Activated CD4-positive, alpha-beta T cell treated with anti-CD3 and anti-CD28 coated beads, Interleukin-2, amount 50 U/mL, for 24 hours (primary cell): ENCODE results near the gene ENTPD2.
"Not testable (repeated sequence)": the region's sequence is repeated elsewhere in the genome, so short reads cannot be mapped to it uniquely, and the experiment has no call there.

Experiments
- DNase-seq, 2 donors: peaks; one replicate each; pipeline ENCODE4 v3.0.0-alpha.2; 2020; ENCODE audit warnings: low read depth in 1 of 2, low spot score in 1 of 2

Gene ENTPD2

DNA sequence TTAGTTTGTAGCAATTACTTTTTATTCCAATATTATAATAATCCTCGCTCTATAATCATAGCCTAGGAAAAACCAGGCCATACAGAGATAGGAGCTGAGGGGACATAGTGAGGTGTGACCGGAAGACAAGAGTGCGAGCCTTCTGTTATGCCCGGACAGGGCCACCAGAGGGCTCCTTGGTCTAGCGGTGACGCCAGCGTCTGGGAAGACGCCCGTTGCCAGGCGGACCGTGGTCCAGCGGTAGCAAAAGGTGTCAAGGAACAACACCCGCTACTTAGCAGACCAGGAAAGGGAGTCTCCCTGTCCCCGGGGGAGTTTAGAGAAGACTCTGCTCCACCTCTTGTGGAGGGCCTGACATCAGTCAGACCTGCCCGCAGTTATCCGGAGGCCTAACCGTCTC is 49.6 kb downstream of the ENTPD2 start:
- DNase-seq = not testable (repeated sequence)

- no peak for DNase-seq
Measured at GRCh38 chr9:137002646-137003041, 51.2 kb downstream of the ENTPD2 start.

- DNase-seq = no peak
Measured at GRCh38 chr9:137001857-137002645, 51.8 kb downstream of the ENTPD2 start.

DNA sequence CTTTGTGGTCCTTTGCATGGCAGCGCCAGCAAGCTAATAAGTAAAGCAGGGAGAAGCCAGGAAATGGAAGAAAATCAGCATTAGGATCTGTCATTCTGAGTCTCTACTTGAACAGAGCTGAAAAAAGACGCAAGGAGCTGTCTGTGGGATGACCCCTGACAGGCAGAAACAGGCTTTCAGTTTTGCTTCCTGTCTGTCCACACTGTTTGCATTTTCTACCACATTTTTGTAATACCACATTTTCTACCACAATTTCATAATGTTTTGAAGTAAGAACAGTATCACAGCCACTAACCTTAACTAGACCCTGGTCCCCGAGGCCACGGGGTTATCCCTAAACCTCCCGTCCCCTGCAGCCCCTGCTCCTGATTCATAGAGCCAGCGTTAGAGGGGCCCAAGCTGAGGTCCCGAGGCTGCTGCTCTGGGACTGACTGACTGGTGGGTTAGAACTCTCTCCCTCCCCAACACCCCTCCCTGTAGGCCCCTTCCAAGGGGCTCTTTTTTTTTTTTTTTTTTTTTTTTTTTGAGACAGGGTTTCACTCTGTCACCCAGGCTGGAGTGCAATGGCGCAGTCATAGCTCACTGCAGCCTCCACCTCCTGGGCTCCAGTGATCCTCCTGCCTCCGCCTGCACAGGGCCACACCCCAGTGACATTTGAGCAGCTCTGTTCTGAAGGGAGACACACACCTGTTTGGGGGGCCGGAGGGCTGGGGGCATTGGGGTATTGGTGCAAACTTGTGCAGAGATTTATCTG is 53.5 kb downstream of the ENTPD2 start:
- no peak for DNase-seq
